CD14-positive monocyte (primary cell): ENCODE data around the gene KCNN3. TPM values are rescaled to one million over a fixed set of nuclear protein-coding genes. Genes with fewer than 3 reads are reported as not detected.
A peak's percentile ranks its signal among the peaks of the same experiment; 100 is the strongest.

Source experiments
- DNase-seq, 3 donors: peaks; one replicate each; pipeline ENCODE4 v3.0.0-alpha.2; 2011 to 2022
- H2AFZ ChIP-seq: 2 replicates; pipeline ENCODE4 v1.6.0; 2012; ENCODE audit warnings: mild to moderate bottlenecking, low read depth, low read length, inconsistent platforms; ENCODE audit not compliant: insufficient read depth, poor library complexity, severe bottlenecking
- H3K27ac ChIP-seq, 2 donors: 1 replicate in 1 of 2; 2 replicates in 1 of 2; pipeline ENCODE4 v1.5.1; 2012 to 2013; ENCODE audit warnings: low read length in 2 of 2, control low read depth in 1 of 2, inconsistent platforms in 1 of 2, low read depth in 1 of 2, mild to moderate bottlenecking in 1 of 2
- H3K27me3 ChIP-seq, 2 donors: one replicate each; pipeline versions ENCODE4 v1.6.0 to v1.6.1; 2011 to 2013; ENCODE audit warnings: low read length in 2 of 2; ENCODE audit not compliant: control insufficient read depth in 2 of 2, insufficient read depth in 2 of 2
- H3K36me3 ChIP-seq, 2 donors: replicated peaks in 1 of 2; 1 replicate in 1 of 2; 2 replicates in 1 of 2; pipeline versions ENCODE4 v1.5.1 to v1.6.1; 2012 to 2013; ENCODE audit warnings: low read length in 2 of 2, control low read depth in 1 of 2, inconsistent platforms in 1 of 2, mild to moderate bottlenecking in 1 of 2; ENCODE audit not compliant: insufficient read depth in 2 of 2, control insufficient read depth in 1 of 2
- H3K4me1 ChIP-seq, 2 donors: 1 replicate in 1 of 2; 2 replicates in 1 of 2; pipeline versions ENCODE4 v1.5.1 to v1.6.1; 2012 to 2013; ENCODE audit warnings: low read length in 2 of 2, control low read depth in 1 of 2, inconsistent platforms in 1 of 2, mild to moderate bottlenecking in 1 of 2, moderate library complexity in 1 of 2; ENCODE audit not compliant: insufficient read depth in 2 of 2, control insufficient read depth in 1 of 2
- H3K4me2 ChIP-seq: replicated peaks from 2 replicates; pipeline ENCODE3; 2012; ENCODE audit warnings: low read length, moderate library complexity, mild to moderate bottlenecking; ENCODE audit not compliant: poor library complexity, severe bottlenecking; ENCODE audit errors: extremely low read depth
- H3K4me3 ChIP-seq, 3 experiments: fragments of 200-600 bp in 1 of 3; sonication (generic) in 1 of 3; replicated peaks in 1 of 3; 1 replicate in 2 of 3; 2 replicates in 1 of 3; pipeline ENCODE4 v1.5.1; 2011 to 2013; ENCODE audit warnings: low read length in 3 of 3, mild to moderate bottlenecking in 3 of 3, control low read depth in 2 of 3, low read depth in 2 of 3, inconsistent platforms in 1 of 3, moderate library complexity in 1 of 3
- H3K79me2 ChIP-seq: 2 replicates; pipeline ENCODE4 v1.6.0; 2012; ENCODE audit warnings: mild to moderate bottlenecking, control low read depth, inconsistent platforms, low read length, moderate library complexity; ENCODE audit not compliant: insufficient read depth
- H3K9ac ChIP-seq: 2 replicates; pipeline ENCODE4 v1.6.0; 2017; ENCODE audit warnings: low read length, mild to moderate bottlenecking; ENCODE audit not compliant: insufficient read depth, poor library complexity, severe bottlenecking
- H3K9me3 ChIP-seq, 2 donors: replicated peaks in 1 of 2; 1 replicate in 1 of 2; 2 replicates in 1 of 2; pipeline versions ENCODE4 v1.5.1 to v1.6.1; 2012 to 2013; ENCODE audit warnings: low read length in 2 of 2, control low read depth in 1 of 2; ENCODE audit not compliant: control insufficient read depth in 1 of 2, insufficient read depth in 1 of 2
- H4K20me1 ChIP-seq: 2 replicates; pipeline ENCODE4 v1.6.0; 2012; ENCODE audit warnings: mild to moderate bottlenecking, low read length, control low read depth, moderate library complexity; ENCODE audit not compliant: insufficient read depth
- H3K27ac Mint-ChIP-seq, 7 donors: one replicate each; pipeline ENCODE4 v1.8.0; 2020; ENCODE audit warnings: mild to moderate bottlenecking in 7 of 7, mixed read lengths in 7 of 7, moderate library complexity in 6 of 7, inconsistent platforms in 2 of 7
- H3K27me3 Mint-ChIP-seq, 3 donors: one replicate each; pipeline ENCODE4 v1.8.0; 2021 to 2022; ENCODE audit warnings: low read depth in 3 of 3, mild to moderate bottlenecking in 3 of 3, mixed read lengths in 3 of 3, moderate library complexity in 3 of 3, inconsistent platforms in 1 of 3
- H3K36me3 Mint-ChIP-seq, 2 donors: one replicate each; pipeline ENCODE4 v1.8.0; 2020; ENCODE audit warnings: mixed read lengths in 2 of 2, inconsistent platforms in 1 of 2, mild to moderate bottlenecking in 1 of 2
- H3K4me1 Mint-ChIP-seq: one replicate; pipeline ENCODE4 v1.8.0; 2020; ENCODE audit warnings: mild to moderate bottlenecking, mixed read lengths
- H3K4me3 Mint-ChIP-seq, 2 donors: one replicate each; pipeline ENCODE4 v1.8.0; 2020; ENCODE audit warnings: mild to moderate bottlenecking in 2 of 2, mixed read lengths in 2 of 2, moderate library complexity in 1 of 2
- H3K9me3 Mint-ChIP-seq, 7 donors: one replicate each; pipeline ENCODE4 v1.8.0; 2020 to 2022; ENCODE audit warnings: mixed read lengths in 7 of 7, mild to moderate bottlenecking in 6 of 7, moderate library complexity in 6 of 7, inconsistent platforms in 2 of 7
- WGBS: methylation state at CpG from one replicate; pipeline ENCODE4 v1.1.5; 2013; ENCODE audit warnings: missing lambda C conversion rate; ENCODE audit not compliant: insufficient coverage; 5-methylcytosine and 5-hydroxymethylcytosine counted together
- intact Hi-C, 2 donors: fragments of 100-400 bp; cut with micrococcal nuclease; formaldehyde crosslinking; loops; one replicate each; pipeline versions ENCODE4 v1.15.0 to v1.15.1; 2023
- polyA plus RNA-seq, 3 donors: library from polyadenylated mRNA; depleted of rRNA in 1 of 3; unstranded in 2 of 3; stranded (reverse) in 1 of 3; fragments of 300-500 nt in 2 of 3; fragments of >200 nt in 1 of 3; fragmentation: Illumina TruSeq in 2 of 3; gene quantifications; 1 replicate in 2 of 3; 2 replicates in 1 of 3; pipeline ENCODE4 v1.2.3, GENCODE V29; 2012 to 2021
- TF ChIP-seq, protein P1 (sequence below): fragments of 200-600 bp; IDR thresholded peaks from one replicate; pipeline ENCODE4 v1.8.0; 2022; ENCODE audit warnings: antibody characterized with exemption, mild to moderate bottlenecking

Gene KCNN3
- polyA plus RNA-seq, 3 donors: not detected

DNA sequence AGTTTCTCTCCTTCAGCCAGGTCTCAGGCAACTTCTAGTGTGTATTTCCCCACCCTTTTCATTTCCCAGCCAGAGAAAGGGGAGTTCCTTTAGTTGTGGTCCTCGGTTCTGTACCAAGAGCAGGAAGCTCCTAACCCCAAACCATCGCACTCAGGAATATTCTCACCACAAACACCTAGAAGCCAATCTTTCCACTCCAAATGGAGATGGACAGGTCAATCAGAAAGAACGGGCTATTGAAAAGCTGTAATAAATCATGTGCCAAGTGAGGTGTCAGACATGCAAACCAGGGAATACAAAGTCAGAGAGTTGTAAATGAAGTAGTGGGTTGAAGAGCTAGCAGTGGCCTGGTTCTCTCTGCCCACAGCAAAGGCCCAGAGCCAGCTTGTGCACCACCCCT, 77.2 kb downstream of the KCNN3 start:
- no peak overlapping the region for H3K27ac ChIP-seq
- intact Hi-C loops: no loop called here
- H3K4me1 ChIP-seq: peaks cover 3 to 8% of the 10 kb centered on the region in 2 donors
- 20% methylated on average over 1 of the region's 3 CpGs for WGBS
- no peaks in the 10 kb centered on the region for H3K36me3 ChIP-seq
- TF ChIP-seq, protein P1, sequence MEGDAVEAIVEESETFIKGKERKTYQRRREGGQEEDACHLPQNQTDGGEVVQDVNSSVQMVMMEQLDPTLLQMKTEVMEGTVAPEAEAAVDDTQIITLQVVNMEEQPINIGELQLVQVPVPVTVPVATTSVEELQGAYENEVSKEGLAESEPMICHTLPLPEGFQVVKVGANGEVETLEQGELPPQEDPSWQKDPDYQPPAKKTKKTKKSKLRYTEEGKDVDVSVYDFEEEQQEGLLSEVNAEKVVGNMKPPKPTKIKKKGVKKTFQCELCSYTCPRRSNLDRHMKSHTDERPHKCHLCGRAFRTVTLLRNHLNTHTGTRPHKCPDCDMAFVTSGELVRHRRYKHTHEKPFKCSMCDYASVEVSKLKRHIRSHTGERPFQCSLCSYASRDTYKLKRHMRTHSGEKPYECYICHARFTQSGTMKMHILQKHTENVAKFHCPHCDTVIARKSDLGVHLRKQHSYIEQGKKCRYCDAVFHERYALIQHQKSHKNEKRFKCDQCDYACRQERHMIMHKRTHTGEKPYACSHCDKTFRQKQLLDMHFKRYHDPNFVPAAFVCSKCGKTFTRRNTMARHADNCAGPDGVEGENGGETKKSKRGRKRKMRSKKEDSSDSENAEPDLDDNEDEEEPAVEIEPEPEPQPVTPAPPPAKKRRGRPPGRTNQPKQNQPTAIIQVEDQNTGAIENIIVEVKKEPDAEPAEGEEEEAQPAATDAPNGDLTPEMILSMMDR: no peak
- Mint-ChIP-seq H3K9me3 (no peaks in the 10 kb centered on the region), H3K36me3 (no peaks in the 10 kb centered on the region), H3K4me3 (no peak overlapping the region), H3K4me1 (peaks cover 10% of the 10 kb centered on the region), H3K27me3 (peaks cover 24 to 33% (median 27%) of the 10 kb centered on the region in 3 donors), H3K27ac (peak overlapping the region in 2 of 7 donors; percentile 10 to 37)
- no peak overlapping the region for H3K4me2 ChIP-seq
- H3K27me3 ChIP-seq: peaks cover 9 to 20% of the 10 kb centered on the region in 2 donors
- no peaks in the 10 kb centered on the region for H4K20me1 ChIP-seq
- no peaks in the 10 kb centered on the region for H3K79me2 ChIP-seq
- no peak overlapping the region for H3K4me3 ChIP-seq
- no peak overlapping the region for H3K9ac ChIP-seq
- H3K9me3 ChIP-seq: no peaks in the 10 kb centered on the region
- no peak overlapping the region for H2AFZ ChIP-seq
- no peak for DNase-seq

DNA sequence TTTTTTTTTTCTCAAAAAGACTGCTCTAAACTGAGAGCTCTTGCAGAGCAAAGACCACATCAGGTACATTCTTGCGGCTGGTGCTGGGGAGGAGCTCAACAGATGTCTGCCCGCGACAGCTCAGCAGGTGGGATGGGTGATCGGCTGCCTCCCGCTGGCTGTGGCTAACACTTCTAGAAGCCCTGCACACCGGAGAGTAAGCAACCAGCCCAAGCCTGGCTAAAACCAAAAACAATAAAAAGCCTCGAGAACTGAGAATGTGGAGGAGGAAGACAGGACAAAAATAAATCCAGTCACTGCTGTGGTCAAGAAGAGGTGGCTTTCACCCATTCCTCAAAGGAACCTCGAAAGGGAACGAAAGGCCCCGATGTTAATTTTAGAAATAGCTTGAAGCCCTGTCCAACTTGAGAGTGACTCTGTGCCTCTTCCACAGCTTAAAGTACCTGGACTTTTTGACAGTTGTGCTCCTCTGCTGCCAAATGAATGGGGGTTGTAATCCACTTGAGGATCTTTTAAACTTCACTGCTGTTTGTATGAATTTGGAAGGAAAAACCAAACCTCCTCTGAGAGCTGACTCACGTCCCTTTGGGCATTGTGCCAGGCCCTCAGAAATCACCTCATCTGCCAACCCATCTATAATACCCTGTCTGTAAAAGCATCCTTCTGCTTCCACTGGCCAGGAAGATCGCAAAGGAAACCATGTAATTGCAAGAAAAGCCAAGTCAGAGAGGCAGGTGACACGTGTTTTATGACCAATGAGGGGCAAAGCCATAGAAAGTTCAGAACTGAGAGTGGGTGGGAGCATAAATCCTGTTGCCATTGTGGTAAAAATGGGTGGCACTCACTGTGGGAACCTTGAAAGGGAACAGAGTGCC, 78.6 kb downstream of the KCNN3 start:
- intact Hi-C loops: no loop called here
- Histone ChIP-seq H3K4me3 (no peak overlapping the region), H3K36me3 (no peaks in the 10 kb centered on the region), H3K4me2 (peak overlapping the region; percentile 13), H4K20me1 (no peaks in the 10 kb centered on the region), H2AFZ (peak overlapping the region; percentile 30), H3K27ac (no peak overlapping the region), H3K79me2 (no peaks in the 10 kb centered on the region), H3K9me3 (no peaks in the 10 kb centered on the region), H3K27me3 (peaks cover 9 to 20% of the 10 kb centered on the region in 2 donors), H3K9ac (no peak overlapping the region), H3K4me1 (peaks cover 3 to 8% of the 10 kb centered on the region in 2 donors)
- peak in 2 of 3 donors; percentile 6 to 21 for DNase-seq
- peaks cover 24 to 35% (median 27%) of the 10 kb centered on the region in 3 donors for H3K27me3 Mint-ChIP-seq
- H3K4me3 Mint-ChIP-seq: peak overlapping the region in 1 of 2 donors; percentile 67
- TF ChIP-seq, protein P1: no peak
- no peaks in the 10 kb centered on the region for H3K9me3 Mint-ChIP-seq
- H3K4me1 Mint-ChIP-seq: peaks cover 10% of the 10 kb centered on the region
- H3K36me3 Mint-ChIP-seq: no peaks in the 10 kb centered on the region
- 1% methylated on average over 7 of the region's 13 CpGs for WGBS
- peak overlapping the region in 1 of 7 donors; percentile 10 for H3K27ac Mint-ChIP-seq
